Ishikawa (cell line): Measurements from ENCODE around the gene SPAG7.

ENCODE experiments used
- CEBPB ChIP-seq: IDR thresholded peaks from 2 replicates; pipeline ENCODE4 v1.6.1; 2012
- CREB1 ChIP-seq: IDR thresholded peaks from 2 replicates; pipeline ENCODE4 v1.6.1; 2012; ENCODE audit warnings: low read depth
- EP300 ChIP-seq: IDR thresholded peaks from 2 replicates; pipeline ENCODE4 v1.6.1; 2012; ENCODE audit warnings: borderline replicate concordance
- FOXM1 ChIP-seq: IDR thresholded peaks from 2 replicates; pipeline ENCODE4 v1.6.1; 2012; ENCODE audit warnings: low read depth, borderline replicate concordance
- RAD21 ChIP-seq: IDR thresholded peaks from 2 replicates; pipeline ENCODE4 v1.6.1; 2012; ENCODE audit warnings: low read depth
- TEAD4 ChIP-seq: IDR thresholded peaks from 2 replicates; pipeline ENCODE4 v1.6.1; 2012
- YY1 ChIP-seq: IDR thresholded peaks from 2 replicates; pipeline ENCODE4 v1.6.1; 2012; ENCODE audit warnings: low read depth
- TF ChIP-seq, protein P1 (sequence below): IDR thresholded peaks from 2 replicates; pipeline ENCODE4 v1.6.1; 2012
- TF ChIP-seq, protein P2 (sequence below): IDR thresholded peaks from 2 replicates; pipeline ENCODE4 v1.6.1; 2012; ENCODE audit warnings: low read depth, mild to moderate bottlenecking

DNA sequence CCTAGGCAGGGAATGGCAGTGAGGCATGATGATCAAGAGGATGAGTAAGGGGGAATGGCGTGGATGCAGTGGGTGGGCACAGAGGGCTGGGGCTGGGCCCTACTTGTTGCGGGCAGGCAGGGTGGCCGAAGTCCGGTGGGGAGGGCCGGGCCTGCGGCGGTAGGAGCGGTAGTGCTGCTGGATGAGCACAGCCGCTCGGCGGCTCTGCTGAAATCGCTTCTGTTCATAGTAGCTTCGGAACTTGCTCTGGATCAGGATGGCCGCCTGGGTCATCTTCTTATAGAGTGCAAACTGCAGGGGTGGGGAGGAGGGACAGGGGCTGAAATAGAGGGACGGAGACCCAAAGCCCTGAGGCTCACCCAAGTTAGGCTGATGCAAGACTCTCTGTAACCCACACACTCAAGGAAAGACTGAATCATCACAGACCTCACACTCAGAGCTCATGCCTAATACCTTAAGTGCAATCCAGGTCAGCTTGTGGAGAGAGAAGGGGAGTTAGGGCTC, 1.5 kb upstream of the SPAG7 start:
- TF ChIP-seq EP300 (no peak), TEAD4 (no peak), RAD21 (no peak), YY1 (no peak), FOXM1 (no peak), CREB1 (no peak), CEBPB (no peak)
- TF ChIP-seq, protein P1, sequence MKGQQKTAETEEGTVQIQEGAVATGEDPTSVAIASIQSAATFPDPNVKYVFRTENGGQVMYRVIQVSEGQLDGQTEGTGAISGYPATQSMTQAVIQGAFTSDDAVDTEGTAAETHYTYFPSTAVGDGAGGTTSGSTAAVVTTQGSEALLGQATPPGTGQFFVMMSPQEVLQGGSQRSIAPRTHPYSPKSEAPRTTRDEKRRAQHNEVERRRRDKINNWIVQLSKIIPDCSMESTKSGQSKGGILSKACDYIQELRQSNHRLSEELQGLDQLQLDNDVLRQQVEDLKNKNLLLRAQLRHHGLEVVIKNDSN: no peak
- TF ChIP-seq, protein P2, sequence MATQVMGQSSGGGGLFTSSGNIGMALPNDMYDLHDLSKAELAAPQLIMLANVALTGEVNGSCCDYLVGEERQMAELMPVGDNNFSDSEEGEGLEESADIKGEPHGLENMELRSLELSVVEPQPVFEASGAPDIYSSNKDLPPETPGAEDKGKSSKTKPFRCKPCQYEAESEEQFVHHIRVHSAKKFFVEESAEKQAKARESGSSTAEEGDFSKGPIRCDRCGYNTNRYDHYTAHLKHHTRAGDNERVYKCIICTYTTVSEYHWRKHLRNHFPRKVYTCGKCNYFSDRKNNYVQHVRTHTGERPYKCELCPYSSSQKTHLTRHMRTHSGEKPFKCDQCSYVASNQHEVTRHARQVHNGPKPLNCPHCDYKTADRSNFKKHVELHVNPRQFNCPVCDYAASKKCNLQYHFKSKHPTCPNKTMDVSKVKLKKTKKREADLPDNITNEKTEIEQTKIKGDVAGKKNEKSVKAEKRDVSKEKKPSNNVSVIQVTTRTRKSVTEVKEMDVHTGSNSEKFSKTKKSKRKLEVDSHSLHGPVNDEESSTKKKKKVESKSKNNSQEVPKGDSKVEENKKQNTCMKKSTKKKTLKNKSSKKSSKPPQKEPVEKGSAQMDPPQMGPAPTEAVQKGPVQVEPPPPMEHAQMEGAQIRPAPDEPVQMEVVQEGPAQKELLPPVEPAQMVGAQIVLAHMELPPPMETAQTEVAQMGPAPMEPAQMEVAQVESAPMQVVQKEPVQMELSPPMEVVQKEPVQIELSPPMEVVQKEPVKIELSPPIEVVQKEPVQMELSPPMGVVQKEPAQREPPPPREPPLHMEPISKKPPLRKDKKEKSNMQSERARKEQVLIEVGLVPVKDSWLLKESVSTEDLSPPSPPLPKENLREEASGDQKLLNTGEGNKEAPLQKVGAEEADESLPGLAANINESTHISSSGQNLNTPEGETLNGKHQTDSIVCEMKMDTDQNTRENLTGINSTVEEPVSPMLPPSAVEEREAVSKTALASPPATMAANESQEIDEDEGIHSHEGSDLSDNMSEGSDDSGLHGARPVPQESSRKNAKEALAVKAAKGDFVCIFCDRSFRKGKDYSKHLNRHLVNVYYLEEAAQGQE: no peak
